RKO (cell line): ENCODE measurements around the gene ITGB8.
"Not testable (repeated sequence)": the region's sequence is repeated elsewhere in the genome, so short reads cannot be mapped to it uniquely, and the experiment has no call there.

Source experiments
- DNase-seq: peaks from one replicate; pipeline ENCODE4 v3.0.0-alpha.2; 2016; ENCODE audit warnings: low spot score

The ITGB8 gene

DNA sequence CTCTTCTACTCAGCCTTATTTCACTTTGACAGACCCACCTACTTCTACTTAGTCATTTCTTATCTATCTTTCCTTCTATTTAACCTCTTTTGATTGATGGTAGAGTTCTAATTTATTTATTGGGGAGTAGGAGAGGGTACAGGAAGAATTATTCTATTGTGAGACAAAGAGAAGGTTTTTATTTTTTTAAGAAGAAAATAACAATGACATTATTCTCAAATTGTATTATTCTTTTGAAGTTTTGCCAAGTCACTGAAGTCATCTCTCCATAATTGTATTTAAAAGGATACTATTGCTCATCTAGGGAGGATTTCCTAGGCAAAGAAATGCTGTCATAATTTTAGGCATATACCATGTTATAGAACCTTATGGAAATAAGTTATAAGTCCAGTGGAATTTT, 52.7 kb downstream of the ITGB8 start:
- no peak for DNase-seq

DNA sequence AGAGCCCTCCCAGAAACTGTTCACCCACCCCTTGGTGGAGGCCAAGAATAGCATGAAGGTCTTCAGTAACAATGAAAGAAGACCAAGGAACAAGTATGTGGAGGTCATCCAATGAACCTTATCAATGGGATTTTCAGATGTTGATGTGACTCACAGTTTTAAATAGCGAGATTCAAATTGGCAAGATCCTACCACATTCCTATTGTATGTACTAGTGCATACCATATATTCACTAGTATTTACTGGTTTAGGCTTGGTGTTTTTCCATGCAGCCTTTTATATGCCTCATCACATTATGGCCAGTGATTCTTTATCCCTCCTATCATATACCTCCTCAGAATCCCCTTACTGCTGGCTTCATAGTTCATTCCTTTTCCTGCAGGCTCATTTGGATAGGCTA, 54.4 kb downstream of the ITGB8 start:
- no peak for DNase-seq

DNA sequence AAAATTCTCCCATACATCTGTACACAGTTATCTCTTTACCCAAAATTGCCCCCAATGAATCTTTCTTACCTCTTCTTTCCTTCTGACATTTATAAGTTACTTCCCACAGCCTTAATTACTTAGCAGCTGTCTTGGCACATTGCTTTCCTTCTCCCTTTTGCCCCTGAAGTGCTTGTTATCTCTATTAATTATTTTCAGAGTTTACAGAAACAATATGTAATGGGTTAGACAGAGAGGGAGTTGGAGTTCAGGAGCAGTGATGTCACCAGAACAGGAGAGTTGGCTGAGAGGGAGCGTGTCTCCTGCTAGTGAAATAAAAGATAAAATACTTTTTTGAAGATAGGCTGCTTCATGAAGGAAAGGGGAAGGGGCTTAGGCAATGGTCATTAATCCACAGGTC, 57.4 kb downstream of the ITGB8 start:
- DNase-seq, result no peak

DNA sequence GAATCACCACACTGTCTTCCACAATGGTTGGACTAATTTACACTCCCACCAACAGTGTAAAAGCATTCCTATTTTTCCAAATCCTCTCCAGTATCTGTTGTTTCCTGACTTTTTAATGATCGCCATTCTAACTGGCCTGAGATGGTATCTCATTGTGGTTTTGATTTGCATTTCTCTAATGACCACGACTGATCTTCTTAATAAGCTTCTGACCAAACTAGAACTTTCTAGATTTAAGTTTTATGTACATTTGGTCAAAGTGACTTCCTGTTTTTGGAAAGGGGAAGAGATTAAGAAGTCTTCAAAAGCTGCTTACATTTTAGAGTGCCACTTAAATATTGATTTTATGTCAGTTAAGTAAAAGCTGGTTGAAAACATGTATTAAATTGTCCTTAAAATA, 58.5 kb downstream of the ITGB8 start:
- DNase-seq, result not testable (repeated sequence)

DNA sequence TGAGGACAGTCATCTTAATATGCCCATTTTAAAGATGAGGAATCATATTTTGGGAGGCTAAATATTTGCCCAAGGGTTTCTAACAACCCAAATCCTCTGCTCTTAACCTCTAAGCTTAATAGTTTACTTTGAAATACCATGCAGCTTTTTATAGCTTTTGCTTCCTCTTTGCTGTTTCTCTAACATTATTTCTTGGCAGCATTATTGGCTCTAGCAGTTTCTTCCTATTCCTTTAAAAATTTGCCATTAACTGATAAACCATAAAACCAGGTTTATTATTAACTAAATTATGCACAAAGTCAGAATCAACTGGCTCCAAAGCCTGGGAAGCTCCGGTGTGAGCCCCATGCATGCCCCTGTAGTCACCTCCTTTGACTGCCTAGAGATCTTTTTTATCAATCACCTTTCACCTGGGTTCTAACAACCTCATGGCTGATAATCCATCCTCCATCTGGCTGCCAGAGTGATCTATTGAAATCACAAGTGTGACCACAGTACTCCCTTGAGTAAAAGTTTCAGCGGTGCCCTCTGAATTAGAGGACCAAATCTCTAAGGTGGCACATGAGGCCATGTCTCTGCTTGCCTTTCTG, 62.4 kb downstream of the ITGB8 start:
- no peak for DNase-seq

DNA sequence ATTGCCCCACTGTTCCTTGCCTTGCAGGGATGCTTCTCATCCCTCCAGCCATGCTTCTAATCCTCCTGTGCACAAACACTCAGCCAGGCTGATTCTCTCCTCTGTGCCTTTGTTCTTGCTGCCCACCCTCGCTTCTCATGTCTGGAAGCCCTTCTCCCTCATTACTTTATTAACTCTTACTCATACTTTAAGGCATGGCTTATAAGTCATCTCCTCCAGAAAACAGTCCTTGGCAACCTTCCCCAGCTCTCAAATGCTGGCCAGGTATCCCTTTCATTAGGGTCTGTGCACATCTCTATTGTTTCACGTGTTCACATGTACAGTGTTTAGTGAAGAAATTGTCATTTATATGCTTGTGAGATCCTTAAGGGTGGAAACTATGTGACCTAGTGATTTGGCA, 62.9 kb downstream of the ITGB8 start:
- DNase-seq, result no peak

DNA sequence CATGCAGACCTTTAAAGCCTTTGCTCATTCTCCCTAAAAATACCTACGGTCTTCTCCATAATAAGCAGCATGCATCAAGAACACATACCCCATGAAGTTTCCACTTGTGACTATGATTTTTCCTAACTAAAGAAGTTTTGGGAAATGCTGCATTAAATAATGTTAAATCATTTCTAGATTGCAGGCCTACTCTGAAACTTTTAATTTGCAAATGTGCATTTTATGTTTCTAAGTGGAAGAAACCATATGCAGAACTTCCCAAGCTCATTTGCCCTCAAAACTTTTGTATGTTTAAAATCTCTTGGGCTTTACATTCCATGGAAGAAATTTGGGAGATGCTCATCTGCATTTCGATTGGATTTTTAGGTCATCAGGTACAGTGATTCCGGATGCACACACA, 63.6 kb downstream of the ITGB8 start:
- no peak for DNase-seq

DNA sequence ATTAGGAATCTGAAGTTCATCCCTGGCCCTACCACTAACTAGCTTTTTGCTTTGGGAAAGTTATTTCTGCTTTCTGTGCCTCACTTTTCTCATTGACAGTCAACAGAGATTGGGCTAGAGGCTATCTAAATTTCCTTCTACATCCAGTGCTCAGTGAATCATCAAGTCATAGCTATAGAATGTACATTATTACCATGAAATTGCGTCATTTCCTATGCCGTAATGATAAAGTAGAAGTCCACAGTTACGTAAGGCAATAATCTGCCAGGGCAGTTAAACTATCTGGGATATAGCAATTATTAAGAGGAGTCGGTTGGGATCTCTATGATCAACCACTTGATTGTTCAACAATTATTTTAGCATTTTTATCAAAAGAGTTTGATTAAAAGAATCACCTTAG, 64.4 kb downstream of the ITGB8 start:
- DNase-seq, result peak; percentile 13

DNA sequence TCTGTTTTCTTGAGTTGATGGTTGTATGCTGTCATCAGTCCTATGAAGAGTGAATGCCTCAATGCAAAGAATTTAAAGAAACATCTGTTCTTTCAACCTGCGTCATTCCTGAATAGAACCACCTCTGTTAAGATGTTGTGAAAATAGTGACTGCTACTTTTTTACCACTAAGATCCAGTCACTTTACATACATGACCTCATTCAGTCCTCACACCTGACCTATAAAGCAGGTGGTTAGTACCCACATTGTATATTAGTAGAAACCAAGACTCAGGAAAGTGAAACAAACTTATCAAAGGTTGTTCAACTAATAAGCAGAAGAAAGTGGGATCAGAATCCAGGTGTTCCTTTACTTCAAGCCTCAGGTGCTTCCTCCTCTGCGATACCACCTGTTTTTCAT, 64.8 kb downstream of the ITGB8 start:
- no peak for DNase-seq

DNA sequence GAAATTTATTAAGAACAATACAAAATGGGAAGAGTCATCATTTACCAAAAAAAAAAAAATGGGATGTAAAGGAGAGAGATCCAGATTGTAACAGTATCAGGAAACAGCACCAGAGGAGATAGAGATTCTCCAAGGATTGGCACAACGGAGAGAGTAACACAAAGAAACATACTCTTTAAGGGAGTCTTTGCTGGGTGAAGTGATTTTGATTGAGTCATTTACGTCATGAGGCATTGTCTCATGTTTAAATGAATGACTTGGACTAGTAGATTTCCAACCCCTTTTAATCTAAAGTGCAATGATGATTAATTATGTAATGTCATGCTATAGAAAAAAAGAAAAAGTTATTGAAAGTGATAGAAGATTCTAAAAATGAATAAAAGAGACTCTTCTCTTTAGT, 68.8 kb downstream of the ITGB8 start:
- DNase-seq, result peak; percentile 22

DNA sequence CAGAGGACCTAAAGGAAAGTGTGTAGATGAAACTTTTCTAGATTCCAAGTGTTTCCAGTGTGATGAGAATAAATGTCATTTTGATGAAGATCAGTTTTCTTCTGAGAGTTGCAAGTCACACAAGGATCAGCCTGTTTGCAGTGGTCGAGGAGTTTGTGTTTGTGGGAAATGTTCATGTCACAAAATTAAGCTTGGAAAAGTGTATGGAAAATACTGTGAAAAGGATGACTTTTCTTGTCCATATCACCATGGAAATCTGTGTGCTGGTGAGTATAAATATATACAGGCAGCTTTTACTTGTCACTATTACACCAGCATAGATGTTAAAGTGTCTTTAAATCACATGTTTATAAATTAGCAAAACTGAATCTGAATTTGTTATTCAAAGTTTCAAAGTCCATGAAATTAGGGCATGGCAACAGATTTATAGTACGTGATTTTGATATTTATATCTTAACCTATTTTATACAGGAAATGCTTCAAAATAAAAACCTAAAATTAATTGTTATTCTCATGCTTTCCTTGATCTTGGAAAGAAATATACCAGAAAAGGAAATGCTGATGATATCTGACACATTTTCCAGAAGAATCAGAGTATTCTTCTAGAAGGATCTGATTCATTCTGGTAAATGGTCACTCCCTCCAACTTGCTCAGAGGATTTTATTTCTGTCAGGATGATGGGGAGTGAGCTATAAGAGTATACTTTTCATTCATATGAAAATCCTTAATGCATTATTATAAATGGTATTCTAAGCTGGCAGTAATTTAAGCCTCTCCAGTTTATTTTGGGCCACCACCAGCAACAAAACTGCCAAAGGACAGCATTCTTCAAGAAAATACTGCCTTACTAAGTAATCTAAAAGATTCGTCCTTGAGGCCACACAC, 71.4 kb downstream of the ITGB8 start:
- no peak for DNase-seq

DNA sequence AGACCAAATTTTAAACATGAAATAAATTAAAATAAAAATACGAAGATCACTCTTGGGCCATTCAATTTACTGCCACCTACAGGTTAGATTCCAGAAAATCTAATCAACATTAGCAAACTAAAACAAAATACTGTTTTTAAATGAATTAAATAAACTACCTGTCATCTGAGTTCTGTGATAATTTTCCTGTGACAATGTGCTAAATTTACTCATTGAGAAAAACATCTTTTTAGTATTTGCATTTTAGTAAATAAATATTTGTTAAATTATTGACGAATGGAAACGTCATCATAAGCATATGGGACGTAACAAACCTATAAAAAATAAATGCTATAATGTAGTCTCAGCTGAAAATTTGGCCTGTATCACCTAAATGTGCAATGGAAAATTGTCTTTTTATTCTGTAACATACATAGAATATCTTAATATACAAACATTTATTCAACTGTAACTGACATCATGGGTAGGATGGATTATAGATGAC, 72.1 kb downstream of the ITGB8 start:
- DNase-seq, result no peak

DNA sequence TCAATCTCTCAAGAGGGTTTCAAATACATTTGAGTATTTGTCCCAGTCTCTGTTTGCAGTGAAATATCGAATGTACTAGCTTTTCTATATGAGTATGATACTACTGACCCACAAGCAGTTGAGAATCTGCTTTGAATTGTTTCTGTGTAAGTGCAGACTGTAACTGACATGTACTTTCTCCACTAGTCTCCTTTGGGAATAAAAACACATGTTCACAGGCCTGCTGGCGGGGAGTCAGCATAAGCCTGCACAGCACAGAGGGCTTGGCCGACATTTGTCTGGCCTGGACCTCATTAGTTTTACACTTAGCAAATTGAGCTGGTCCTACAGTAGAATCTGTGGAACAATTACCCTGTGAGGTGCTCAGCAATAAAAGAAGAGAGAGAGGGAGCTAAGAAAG, 72.6 kb downstream of the ITGB8 start:
- DNase-seq, result no peak

DNA sequence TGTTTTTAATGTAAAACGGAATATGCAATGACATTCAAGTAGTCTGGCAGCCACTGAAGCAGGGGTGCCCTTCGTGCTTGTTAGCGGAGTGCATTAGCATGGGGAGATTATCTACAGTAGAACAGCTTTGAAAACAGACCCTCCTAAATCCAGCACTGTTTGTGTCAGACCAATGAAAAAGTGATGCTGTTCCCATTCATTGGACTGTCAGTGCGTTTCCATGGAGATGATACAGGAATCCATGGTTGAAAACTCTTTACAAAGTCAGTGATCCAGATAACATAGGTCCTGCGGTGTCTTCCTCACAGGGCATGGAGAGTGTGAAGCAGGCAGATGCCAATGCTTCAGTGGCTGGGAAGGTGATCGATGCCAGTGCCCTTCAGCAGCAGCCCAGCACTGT, 73.6 kb downstream of the ITGB8 start:
- DNase-seq, result no peak

DNA sequence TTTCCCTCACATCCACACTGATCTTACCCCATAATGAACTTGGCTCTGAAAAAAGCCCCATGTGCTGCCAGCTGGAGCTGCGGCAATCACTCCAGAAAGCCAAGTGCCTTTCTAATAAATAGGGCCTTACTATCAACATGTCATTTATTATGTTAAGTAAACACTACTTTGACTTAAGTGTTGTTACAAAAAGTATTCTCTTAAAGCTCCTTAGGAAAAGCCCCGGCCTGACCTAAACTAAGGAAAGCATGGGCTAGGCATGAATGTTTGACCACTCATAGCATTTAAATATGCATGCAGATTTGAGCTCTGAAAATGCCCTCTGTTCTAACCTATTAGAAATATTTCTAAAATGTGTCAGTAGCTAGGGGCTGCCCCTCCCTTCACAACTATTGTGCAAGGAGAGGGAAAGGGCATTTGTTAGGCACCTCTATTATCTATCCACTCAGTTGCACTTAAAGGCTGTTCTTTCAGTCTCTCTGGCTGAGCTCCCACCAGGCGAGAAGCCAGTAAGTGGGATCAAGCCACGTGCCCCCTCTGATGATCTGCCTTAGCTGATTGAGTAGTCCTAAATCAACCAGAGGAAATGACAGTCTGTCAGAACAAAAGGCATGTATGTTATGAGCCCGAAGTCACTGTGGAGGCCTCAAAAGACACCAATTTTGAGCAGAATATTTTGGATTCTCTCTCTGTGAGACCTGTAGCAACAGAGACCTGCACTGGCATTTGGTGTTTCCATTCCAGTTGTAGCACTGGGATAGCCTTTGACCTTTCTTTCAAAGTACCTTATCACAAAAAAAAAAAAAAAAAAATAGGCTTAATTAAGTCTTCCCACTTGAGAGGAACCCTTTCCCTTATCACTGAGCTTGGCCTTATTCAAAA, 77.1 kb downstream of the ITGB8 start:
- DNase-seq, result no peak

DNA sequence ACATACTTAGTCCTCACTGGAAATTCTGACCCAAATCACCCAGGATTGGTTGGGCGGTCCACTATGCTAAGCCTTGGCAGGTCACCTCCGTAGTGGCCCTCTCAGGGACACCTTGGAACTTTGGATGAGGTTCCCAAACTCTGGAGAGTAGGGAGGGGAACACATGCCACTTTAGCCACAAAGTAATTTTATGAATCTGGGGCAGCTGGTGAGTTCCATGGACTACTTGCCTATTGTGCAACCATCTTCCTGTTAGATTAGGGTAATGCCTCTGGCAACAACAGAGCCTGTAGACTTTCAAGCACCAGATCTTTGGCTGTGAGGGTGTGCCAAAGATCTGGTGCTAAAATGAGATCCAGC, 77.7 kb downstream of the ITGB8 start:
- DNase-seq, result no peak

DNA sequence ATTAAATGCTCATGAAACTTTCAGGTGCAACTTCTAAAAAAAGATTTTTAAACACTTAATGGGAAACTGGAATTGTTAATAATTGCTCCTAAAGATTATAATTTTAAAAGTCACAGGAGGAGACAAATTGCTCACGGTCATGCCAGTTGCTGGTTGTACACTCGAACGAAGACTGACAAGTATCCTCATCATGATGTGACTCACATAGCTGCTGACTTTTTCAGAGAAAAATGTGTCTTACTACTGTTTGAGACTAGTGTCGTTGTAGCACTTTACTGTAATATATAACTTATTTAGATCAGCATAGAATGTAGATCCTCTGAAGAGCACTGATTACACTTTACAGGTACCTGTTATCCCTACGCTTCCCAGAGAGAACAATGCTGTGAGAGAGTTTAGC, 79.3 kb downstream of the ITGB8 start:
- DNase-seq, result peak; percentile 48

DNA sequence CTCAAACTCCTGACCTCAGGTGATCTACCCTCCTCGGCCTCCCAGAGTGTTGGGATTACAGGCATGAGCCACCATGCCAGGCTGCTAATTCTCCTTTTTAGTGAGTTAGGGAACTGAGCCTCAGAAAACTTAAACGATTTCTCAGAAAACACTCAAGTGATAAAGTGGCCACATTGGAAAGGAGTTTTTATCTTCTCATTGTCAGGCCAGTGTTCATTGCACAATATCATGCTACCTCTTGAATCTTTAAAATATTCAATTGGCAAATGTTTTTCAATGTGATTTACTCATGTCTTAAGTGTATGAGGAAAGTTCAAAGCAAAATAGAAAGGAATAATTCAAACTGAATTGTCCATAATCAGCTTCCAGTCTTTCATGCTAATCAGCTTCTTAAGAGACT, 80.7 kb downstream of the ITGB8 start:
- no peak for DNase-seq

DNA sequence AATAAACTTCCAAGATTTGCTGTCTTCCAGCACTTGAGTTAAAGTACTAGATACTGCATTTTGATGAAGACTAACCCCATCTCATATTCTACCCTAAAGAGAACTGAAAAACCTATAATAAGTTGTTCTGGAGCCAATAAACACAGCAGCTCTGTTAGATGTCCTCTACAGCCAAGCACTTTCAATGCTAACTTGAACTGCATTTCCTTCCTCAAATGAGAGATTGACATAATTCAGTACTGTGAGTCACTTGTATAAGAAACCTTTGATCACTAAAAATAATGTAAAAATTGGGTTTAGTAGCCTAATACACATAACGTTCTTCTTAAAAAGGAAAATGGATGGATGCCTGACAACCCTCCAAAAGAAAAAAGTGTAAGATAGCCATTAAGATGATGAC, 81.3 kb downstream of the ITGB8 start:
- DNase-seq, result no peak

DNA sequence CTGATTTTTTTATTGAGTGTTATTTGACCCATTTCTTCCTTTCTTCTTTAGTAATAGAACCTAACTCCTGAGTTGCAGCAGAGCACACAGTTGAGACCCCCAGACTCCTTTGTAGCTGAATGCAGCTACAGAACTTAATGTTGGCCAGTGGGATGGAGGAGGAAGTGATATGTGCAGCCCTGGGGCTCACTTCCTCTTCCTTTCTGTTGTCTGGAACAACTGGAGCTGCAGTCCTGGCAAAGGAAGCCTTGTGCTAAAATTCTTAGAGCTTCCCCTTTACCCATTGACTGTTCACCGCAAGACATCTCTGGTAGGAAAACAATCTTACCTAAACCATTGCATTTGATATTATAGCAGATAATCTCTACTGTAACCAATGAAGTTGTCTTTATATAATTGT, 86.6 kb downstream of the ITGB8 start:
- DNase-seq, result no peak

DNA sequence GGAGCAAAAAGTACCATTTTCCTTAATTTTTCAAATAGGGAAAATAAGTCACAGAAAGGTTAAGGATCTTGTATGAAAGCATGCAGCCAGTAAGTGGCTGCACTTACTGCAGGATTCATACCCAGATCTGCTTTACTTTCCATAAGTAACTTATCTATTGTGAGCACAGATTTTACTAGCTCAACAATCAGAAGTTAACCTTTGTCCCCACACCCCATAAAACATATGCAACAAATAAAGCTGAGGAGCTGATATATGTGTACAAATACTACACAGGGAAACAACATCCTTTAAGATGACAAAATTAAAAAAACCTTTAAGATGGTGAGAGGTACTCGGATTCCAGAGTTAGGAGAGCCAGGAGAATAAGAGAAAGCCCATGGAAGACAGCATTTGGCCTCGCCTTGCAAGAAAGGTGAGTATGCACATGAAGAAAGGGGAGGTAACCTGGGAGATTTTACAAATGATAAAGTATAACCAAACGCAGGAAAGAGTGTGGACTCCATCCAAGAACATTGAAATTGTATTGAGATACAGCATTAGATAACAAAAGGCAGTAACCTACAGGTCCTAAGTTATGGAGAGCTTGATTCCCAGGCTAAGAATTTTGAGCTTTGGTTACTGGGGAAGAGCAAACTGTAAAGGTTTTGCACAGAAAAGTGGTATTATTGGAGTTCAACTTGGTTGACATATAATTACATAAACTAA, 87.1 kb downstream of the ITGB8 start:
- DNase-seq, result no peak

DNA sequence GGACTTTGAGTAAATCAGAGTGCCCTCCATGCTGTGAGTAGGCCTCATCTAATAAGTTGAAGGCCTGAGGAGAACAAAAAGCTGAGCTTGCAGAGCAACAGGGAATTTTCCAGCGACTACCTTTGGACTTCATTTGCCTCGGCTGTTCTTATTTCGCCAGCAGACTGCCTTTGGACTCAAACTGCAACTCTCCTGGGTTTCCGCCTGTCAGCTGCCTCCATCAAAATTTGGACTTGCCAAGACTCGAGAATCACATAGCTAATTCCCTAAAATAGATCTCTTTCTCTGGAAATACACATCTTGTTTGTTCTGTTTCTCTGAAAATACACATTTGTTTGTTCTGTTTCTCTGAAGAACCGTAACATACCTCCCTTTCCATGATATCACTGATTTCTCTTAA, 93.8 kb downstream of the ITGB8 start:
- DNase-seq, result no peak
